Skin epidermis (tissue), 12 donors: ENCODE results near the gene OR6C2.
"Not testable (repeated sequence)": the region's sequence is repeated elsewhere in the genome, so short reads cannot be mapped to it uniquely, and the experiment has no call there.

Experiments used
- H3K27ac ChIP-seq, 21 experiments: fragments of 200-600 bp; sonication (generic) in 11 of 21; one replicate each; pipeline ENCODE4 v1.5.0; 2020; ENCODE audit warnings: mild to moderate bottlenecking in 3 of 21, inconsistent platforms in 2 of 21, moderate library complexity in 2 of 21
- H3K4me3 ChIP-seq, 7 experiments: fragments of 200-600 bp; sonication (generic) in 2 of 7; one replicate each; pipeline ENCODE4 v1.5.0; 2020; ENCODE audit warnings: inconsistent platforms in 2 of 7, mild to moderate bottlenecking in 2 of 7, moderate library complexity in 1 of 7

The OR6C2 gene

GRCh38 chr12:55443776-55444175 is at the start of gene OR6C2:
Gene OR6C2, plus strand, starts transcription at chr12:55444076. Its CDS starts 8,138 bp downstream, at chr12:55452214.
- no peak within 1 kb of the TSS for H3K27ac ChIP-seq
- no peak within 1 kb of the TSS for H3K4me3 ChIP-seq

GRCh38 chr12:55396326-55396725 is 47.5 kb upstream of the OR6C2 start:
- Histone ChIP-seq H3K27ac (no peak overlapping the region), H3K4me3 (no peak overlapping the region)

- no peak within 1 kb of the TSS for H3K27ac ChIP-seq
- H3K4me3 ChIP-seq, result no peak within 1 kb of the TSS
Observed at GRCh38 chr12:55400229-55400628, 43.6 kb upstream of the OR6C2 start, which contains the start of gene OR6C65. Gene OR6C65, plus strand, starts transcription at chr12:55400529. Its CDS starts 0 bp downstream, at chr12:55400529.

- Histone ChIP-seq H3K27ac (no peak overlapping the region), H3K4me3 (no peak overlapping the region)
Observed at GRCh38 chr12:55407866-55408265, 36.0 kb upstream of the OR6C2 start.

- not testable (repeated sequence) for H3K4me3 ChIP-seq, H3K27ac ChIP-seq
Observed at GRCh38 chr12:55409133-55409532, 34.7 kb upstream of the OR6C2 start.

GRCh38 chr12:55412138-55412537 is 31.7 kb upstream of the OR6C2 start:
- not testable (repeated sequence) for H3K4me3 ChIP-seq, H3K27ac ChIP-seq

GRCh38 chr12:55413498-55414388 is 30.1 kb upstream of the OR6C2 start:
- H3K27ac ChIP-seq, H3K4me3 ChIP-seq: not testable (repeated sequence)

GRCh38 chr12:55414396-55414823 is 29.5 kb upstream of the OR6C2 start:
- not testable (repeated sequence) for H3K27ac ChIP-seq, H3K4me3 ChIP-seq

- H3K27ac ChIP-seq, H3K4me3 ChIP-seq: not testable (repeated sequence)
Observed at GRCh38 chr12:55414889-55415288, 29.0 kb upstream of the OR6C2 start.

GRCh38 chr12:55416961-55417360 is 26.9 kb upstream of the OR6C2 start:
- Histone ChIP-seq H3K27ac (no peak overlapping the region), H3K4me3 (no peak overlapping the region)

- Histone ChIP-seq H3K27ac (no peak overlapping the region), H3K4me3 (no peak overlapping the region)
Observed at GRCh38 chr12:55420307-55420962, 23.4 kb upstream of the OR6C2 start.

GRCh38 chr12:55425954-55426353 is 17.9 kb upstream of the OR6C2 start, which contains the start of gene OR6C76:
Gene OR6C76, plus strand, starts transcription at chr12:55426254. Its CDS starts 0 bp downstream, at chr12:55426254.
- no peak within 1 kb of the TSS for H3K4me3 ChIP-seq
- H3K27ac ChIP-seq, result no peak within 1 kb of the TSS

- Histone ChIP-seq H3K27ac (no peak overlapping the region), H3K4me3 (no peak overlapping the region)
Observed at GRCh38 chr12:55428331-55429243, 15.3 kb upstream of the OR6C2 start.

- not testable (repeated sequence) for H3K27ac ChIP-seq, H3K4me3 ChIP-seq
Observed at GRCh38 chr12:55441233-55441632, 2.6 kb upstream of the OR6C2 start.

GRCh38 chr12:55445357-55445756 is 1.5 kb downstream of the OR6C2 start:
- Histone ChIP-seq H3K27ac (no peak overlapping the region), H3K4me3 (no peak overlapping the region)

GRCh38 chr12:55446326-55446725 is 2.5 kb downstream of the OR6C2 start:
- H3K27ac ChIP-seq, result no peak overlapping the region
- H3K4me3 ChIP-seq, result no peak overlapping the region

GRCh38 chr12:55448825-55449224 is 4.9 kb downstream of the OR6C2 start:
- no peak overlapping the region for H3K27ac ChIP-seq
- H3K4me3 ChIP-seq, result no peak overlapping the region

- not testable (repeated sequence) for H3K4me3 ChIP-seq, H3K27ac ChIP-seq
Observed at GRCh38 chr12:55464926-55465325, 21.1 kb downstream of the OR6C2 start.

- Histone ChIP-seq H3K4me3 (no peak overlapping the region), H3K27ac (no peak overlapping the region)
Observed at GRCh38 chr12:55467836-55468235, 24.0 kb downstream of the OR6C2 start.

GRCh38 chr12:55469291-55469690 is 25.4 kb downstream of the OR6C2 start:
- Histone ChIP-seq H3K27ac (no peak overlapping the region), H3K4me3 (no peak overlapping the region)
